HUES64 (cell line): Measurements from ENCODE around the gene SH3PXD2A.
"Not testable (repeated sequence)": the region's sequence is repeated elsewhere in the genome, so short reads cannot be mapped to it uniquely, and the experiment has no call there.

Experiments used
- H3K27ac ChIP-seq: 2 replicates; pipeline ENCODE4 v1.7.0; 2013; ENCODE audit warnings: low read depth, low read length, inconsistent platforms
- H3K27me3 ChIP-seq: 2 replicates; pipeline ENCODE4 v1.6.1; 2013; ENCODE audit warnings: mild to moderate bottlenecking, low read length; ENCODE audit not compliant: insufficient read depth
- H3K36me3 ChIP-seq: 2 replicates; pipeline ENCODE4 v1.6.1; 2013; ENCODE audit warnings: mild to moderate bottlenecking, low read length; ENCODE audit not compliant: insufficient read depth
- H3K4me1 ChIP-seq: 2 replicates; pipeline ENCODE4 v1.6.1; 2013; ENCODE audit warnings: mild to moderate bottlenecking, low read length, moderate library complexity; ENCODE audit not compliant: insufficient read depth
- H3K4me3 ChIP-seq: 2 replicates; pipeline ENCODE4 v1.5.1; 2013; ENCODE audit warnings: mild to moderate bottlenecking, low read length, moderate library complexity
- H3K9ac ChIP-seq: 2 replicates; pipeline ENCODE4 v1.6.1; 2013; ENCODE audit warnings: mild to moderate bottlenecking, low read depth, low read length
- H3K9me3 ChIP-seq: 2 replicates; pipeline ENCODE4 v1.6.1; 2013; ENCODE audit warnings: low read depth, low read length; ENCODE audit not compliant: insufficient read depth
- WGBS: fragments of 150-250, 120-280 bp; methylation state at CpG from one replicate; pipeline ENCODE4 v1.1.7; 2013; ENCODE audit warnings: missing lambda C conversion rate; 5-methylcytosine and 5-hydroxymethylcytosine counted together

Gene SH3PXD2A

DNA sequence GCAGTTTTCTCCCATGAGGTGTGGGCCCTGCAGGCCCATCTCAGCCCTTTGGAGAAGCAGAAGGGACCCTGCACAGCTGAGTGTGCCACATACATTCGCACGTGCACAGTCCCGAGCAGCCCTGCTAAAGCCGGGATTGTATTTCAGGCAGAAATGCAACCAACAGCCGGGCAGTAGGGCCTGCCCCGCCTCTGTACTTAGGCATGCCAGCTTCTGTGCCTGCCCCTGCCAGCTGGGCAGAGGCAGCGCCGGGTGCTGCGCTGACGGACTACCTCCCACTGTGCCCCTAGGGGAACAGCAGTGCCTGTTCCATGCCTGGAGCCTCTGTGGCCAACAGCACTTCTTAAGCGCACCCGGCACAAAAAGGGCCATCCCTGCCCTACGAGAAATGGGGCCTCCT lies 191.6 kb downstream of the SH3PXD2A start:
- Histone ChIP-seq H3K27ac (no peak overlapping the region), H3K4me3 (no peak overlapping the region), H3K9ac (no peak overlapping the region), H3K4me1 (peaks cover 14% of the 10 kb centered on the region), H3K36me3 (peaks cover 3% of the 10 kb centered on the region; the same call in 1 of the 2 replicates), H3K27me3 (no peaks in the 10 kb centered on the region), H3K9me3 (no peaks in the 10 kb centered on the region)
- 92% methylated on average over 13 of the region's 13 CpGs for WGBS

DNA sequence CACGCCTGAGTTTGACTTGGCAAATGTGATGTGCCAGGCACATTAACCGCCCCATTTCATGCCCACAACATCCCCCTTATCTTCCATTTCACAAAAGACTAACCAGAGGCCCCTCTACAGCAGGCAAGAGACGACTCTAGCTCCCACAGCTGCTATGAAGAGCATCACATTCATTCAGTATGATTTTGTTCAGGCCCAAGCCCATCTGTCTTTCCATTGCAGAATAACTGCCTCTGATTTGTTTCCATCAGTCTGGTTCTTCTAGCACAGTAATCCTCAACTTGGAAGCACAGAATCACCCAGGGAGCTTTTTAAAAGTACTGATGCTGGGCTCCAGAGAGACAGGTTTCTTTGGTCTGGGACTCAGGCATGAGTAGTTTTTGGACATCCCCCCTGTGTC lies 192.1 kb downstream of the SH3PXD2A start:
- peaks cover 4% of the 10 kb centered on the region; the same call in 1 of the 2 replicates for H3K36me3 ChIP-seq
- no peak overlapping the region for H3K27ac ChIP-seq
- no peak overlapping the region for H3K9ac ChIP-seq
- no peaks in the 10 kb centered on the region for H3K27me3 ChIP-seq
- H3K9me3 ChIP-seq: no peaks in the 10 kb centered on the region
- no peak overlapping the region for H3K4me3 ChIP-seq
- 90% methylated on average over 3 of the region's 3 CpGs for WGBS
- H3K4me1 ChIP-seq: peaks cover 14% of the 10 kb centered on the region

DNA sequence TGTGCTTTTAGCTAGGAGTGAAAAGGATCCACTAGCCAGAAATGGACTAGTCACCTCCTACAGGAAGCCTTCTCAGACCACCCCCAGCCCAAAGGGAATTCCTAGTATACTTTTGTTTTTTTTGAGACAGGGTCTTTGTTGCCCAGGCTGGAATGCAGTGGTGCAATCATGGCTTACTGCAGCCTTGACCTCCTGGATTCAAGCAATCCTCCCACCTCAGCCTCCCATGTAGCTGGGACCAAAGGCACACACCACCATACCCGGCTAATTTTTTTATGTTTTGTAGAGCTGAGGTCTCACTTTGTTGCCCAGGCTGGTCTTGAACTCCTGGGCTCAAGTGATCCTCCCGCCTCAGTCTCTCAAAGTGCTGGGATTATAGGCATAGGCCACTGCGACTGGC lies 192.7 kb downstream of the SH3PXD2A start:
- H3K9ac ChIP-seq, H3K27me3 ChIP-seq, H3K9me3 ChIP-seq, H3K4me3 ChIP-seq, H3K36me3 ChIP-seq, H3K27ac ChIP-seq: not testable (repeated sequence)
- H3K4me1 ChIP-seq: peaks cover 14% of the 10 kb centered on the region
- 94% methylated on average over 3 of the region's 3 CpGs for WGBS

DNA sequence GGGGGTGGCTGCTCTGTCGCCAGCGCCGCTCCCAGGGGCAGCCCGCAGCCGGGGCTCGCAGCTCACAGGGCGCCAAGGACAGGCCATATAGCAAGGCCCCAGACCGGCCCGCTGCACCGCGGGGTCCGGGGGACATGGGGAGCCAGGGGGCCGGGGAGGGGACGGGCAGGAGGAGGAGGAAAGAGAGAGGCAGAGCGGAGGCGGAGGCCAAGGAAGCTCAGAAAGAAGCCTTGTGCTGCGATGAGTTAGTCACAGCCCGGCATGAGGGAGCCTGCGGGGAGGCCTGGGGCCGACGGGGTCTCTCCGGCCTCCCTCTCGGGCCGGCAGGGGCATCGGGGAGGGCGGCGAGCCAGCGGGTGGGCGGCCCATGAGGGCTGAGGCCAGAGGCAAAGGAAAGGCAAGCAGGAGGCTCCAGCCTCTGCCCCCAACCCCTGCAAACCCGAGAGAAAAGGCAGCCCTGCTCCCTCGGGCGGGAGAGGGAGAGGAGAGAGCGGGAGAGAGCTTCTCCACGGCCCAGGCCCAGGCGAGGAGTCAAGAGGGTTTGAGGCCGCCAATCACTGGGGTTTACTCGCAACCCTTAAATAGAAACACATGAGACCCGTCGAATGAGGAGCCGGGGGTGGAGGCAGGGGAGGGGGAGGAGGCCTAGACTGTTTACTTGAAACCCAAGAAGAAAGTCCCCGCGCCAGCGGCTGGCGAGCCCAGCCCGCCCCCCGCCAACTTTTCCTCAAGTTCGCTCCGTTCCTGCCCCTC lies 194.0 kb downstream of the SH3PXD2A start:
- Histone ChIP-seq H3K9me3 (no peaks in the 10 kb centered on the region), H3K9ac (peak overlapping the region; percentile 53), H3K36me3 (peaks cover 10% of the 10 kb centered on the region; the same call in 1 of the 2 replicates), H3K4me1 (peaks cover 14% of the 10 kb centered on the region), H3K4me3 (peak overlapping the region; percentile 31), H3K27me3 (no peaks in the 10 kb centered on the region), H3K27ac (peak overlapping the region; percentile 59; the same call in 1 of the 2 replicates)
- WGBS: 40% methylated on average over 48 of the region's 48 CpGs

DNA sequence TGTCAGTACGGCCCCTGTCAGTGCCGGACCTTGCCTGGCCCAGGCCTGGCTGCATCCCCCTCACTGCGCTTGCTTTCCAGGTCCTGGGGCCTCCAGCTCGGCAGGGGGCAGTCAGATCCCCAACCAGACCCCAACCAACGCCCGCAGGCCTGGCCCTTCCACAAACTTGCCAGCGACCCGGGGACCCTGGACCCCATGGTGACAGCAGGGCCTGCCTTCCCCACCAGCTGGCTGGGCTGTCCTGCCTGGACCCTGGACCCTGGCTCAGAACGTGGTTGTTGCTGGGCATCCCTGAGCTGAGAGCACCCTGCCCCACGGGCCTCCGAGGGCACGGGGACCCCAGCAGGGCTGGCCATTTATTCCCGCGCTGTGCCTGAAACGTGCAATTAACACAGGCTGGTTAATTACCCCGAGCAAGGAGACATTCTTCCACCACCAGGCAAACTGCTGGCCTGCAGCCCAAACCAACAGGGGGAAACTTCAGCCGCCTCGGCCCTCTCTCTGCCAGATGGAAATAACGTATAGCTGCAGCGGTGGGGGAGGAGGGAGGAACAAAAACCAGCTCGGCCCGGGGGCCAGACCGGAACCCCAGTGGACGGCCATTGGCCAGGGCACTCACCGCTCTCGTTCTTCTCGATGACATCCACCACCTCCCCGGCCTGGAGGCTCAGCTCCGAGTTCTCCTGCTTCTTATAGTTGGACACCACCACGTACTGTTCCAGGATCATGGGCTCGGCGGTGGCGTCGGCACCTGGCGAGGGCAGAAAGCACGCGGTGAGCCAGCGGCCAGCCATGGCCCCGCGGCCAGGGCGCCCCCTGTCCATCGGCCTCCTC lies 194.8 kb downstream of the SH3PXD2A start:
- peaks cover 10% of the 10 kb centered on the region; the same call in 1 of the 2 replicates for H3K36me3 ChIP-seq
- H3K4me1 ChIP-seq: peaks cover 14% of the 10 kb centered on the region
- 0 out of 2 replicates have a peak overlapping the region, but pooled peaks have one; percentile 30 for H3K9ac ChIP-seq
- no peaks in the 10 kb centered on the region for H3K9me3 ChIP-seq
- no peaks in the 10 kb centered on the region for H3K27me3 ChIP-seq
- no peak overlapping the region for H3K27ac ChIP-seq
- WGBS: 82% methylated on average over 42 of the region's 42 CpGs
- H3K4me3 ChIP-seq: 0 out of 2 replicates have a peak overlapping the region, but pooled peaks have one; percentile 14

DNA sequence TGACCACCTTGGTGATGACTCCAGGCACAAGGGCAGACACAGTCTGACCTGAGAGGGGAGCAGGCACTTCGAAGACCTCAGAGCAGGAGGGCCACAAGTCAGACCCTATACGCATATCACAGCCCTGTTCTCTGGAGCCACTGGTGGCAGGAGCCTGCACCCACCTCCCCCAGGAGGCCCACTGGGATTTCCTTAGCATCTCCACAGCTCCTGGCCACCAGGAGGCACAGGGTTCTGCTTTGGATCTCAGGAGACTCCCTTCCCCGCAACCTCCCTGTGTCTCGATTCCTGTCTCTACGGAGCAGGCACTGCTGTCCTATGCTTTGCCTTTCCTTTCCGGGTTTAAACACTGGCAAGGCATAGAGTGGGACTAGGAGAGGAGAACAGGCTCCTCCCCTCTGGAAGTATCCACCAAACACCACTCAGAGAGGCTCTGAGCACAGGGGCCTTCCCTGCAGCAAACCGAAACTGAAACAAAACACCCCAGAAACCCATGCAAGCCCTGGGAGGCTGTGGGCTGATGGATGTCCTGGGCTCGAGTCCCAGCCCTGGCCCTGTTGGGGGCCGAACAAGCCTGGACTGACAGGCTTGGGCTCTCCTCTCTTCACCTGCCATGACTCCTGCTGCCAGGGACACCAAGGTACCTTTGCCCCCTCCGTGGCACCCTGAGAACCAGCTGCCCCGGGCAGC lies 195.6 kb downstream of the SH3PXD2A start:
- H3K9ac ChIP-seq: no peak overlapping the region
- no peak overlapping the region for H3K27ac ChIP-seq
- WGBS: 85% methylated on average over 11 of the region's 11 CpGs
- no peak overlapping the region for H3K4me3 ChIP-seq
- H3K27me3 ChIP-seq: no peaks in the 10 kb centered on the region
- peaks cover 10% of the 10 kb centered on the region; the same call in 1 of the 2 replicates for H3K36me3 ChIP-seq
- peaks cover 14% of the 10 kb centered on the region for H3K4me1 ChIP-seq
- no peaks in the 10 kb centered on the region for H3K9me3 ChIP-seq

DNA sequence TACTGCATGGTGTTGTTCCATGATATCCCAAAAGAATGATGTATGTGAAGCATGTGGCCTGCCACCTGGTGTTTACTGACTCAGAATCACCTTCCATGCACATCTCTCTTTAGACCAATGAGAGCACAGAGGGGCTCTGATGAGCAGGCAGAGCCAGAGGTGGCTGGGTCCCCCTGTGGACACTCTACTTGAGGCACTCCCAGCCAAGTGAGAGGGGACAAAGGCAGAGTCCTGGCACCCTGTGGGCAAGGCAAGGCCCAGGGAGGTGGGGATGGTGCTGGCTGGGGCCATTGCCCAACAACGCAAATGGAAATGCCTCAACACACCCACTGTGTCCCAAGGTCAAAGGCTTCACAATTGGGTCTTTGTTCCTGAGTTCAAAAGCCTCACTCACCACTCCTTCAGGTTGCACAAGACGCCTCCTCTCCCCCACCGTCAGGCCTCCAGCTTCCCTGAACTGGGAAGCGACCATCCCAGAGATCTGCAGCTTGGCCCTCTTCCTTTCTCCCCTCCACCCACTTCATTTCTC lies 197.3 kb downstream of the SH3PXD2A start:
- H3K36me3 ChIP-seq: peaks cover 10% of the 10 kb centered on the region; the same call in 1 of the 2 replicates
- no peaks in the 10 kb centered on the region for H3K9me3 ChIP-seq
- H3K4me1 ChIP-seq: peaks cover 14% of the 10 kb centered on the region
- H3K9ac ChIP-seq: no peak overlapping the region
- H3K27me3 ChIP-seq: no peaks in the 10 kb centered on the region
- H3K27ac ChIP-seq: no peak overlapping the region
- no peak overlapping the region for H3K4me3 ChIP-seq
- 77% methylated on average over 4 of the region's 4 CpGs for WGBS

DNA sequence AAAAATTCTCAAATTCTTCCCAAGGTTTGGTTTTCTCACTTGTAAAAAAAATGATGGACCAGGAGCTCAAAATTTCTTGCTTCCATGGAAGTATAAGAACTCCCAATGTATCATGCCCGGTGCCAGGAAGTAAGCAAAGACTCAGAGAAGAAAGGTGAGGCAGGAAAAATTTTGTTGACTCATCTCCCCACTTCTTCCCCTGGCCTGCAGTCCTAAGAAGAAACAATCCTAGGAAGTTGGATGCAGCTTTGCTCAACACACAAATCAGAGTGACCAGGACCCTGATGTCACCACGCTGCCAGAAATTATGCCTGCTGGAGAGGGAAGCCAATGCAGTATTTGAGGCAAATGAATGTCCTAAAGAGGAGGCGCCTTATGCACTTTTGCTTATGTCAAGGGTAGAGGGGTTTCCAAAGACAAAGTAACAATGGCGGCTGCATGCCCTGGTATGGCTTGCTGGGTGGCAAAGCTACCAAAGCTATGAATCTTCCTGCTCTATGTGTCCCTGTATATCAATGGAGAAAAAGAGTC lies 198.2 kb downstream of the SH3PXD2A start:
- 95% methylated on average over 3 of the region's 4 CpGs for WGBS

DNA sequence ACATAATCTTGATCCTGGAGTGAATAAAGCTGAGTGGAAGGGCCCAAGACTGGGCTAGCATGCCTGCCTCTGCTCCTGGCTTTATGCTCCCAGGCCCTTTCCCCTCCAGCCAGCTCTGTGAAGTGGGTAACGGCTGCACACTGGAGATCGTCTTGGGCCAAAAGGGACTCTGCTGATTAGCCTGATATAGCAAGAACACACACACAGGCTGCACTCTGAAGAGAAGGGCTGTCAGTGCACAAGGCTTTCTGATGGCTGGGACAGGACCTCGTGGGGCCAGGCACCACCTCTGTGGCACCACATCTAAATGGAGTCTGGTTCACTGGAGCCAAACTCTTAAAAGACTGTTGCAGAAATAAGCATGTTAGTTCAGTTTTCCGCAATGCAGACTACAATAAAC lies 200.5 kb downstream of the SH3PXD2A start:
- Histone ChIP-seq H3K4me3 (no peak overlapping the region), H3K9me3 (no peaks in the 10 kb centered on the region), H3K27me3 (no peaks in the 10 kb centered on the region), H3K36me3 (peaks cover 10% of the 10 kb centered on the region; the same call in 1 of the 2 replicates), H3K27ac (no peak overlapping the region), H3K9ac (no peak overlapping the region), H3K4me1 (no peaks in the 10 kb centered on the region; the same call in 1 of the 2 replicates)
- 91% methylated on average over 4 of the region's 4 CpGs for WGBS

More for the DNA sequence above, 198.2 kb downstream of the SH3PXD2A start:
- H3K4me1 ChIP-seq: peaks cover 14% of the 10 kb centered on the region
- no peak overlapping the region for H3K4me3 ChIP-seq
- H3K36me3 ChIP-seq: peaks cover 10% of the 10 kb centered on the region; the same call in 1 of the 2 replicates
- H3K27ac ChIP-seq: no peak overlapping the region
- no peaks in the 10 kb centered on the region for H3K9me3 ChIP-seq
- H3K27me3 ChIP-seq: no peaks in the 10 kb centered on the region
- no peak overlapping the region for H3K9ac ChIP-seq

DNA sequence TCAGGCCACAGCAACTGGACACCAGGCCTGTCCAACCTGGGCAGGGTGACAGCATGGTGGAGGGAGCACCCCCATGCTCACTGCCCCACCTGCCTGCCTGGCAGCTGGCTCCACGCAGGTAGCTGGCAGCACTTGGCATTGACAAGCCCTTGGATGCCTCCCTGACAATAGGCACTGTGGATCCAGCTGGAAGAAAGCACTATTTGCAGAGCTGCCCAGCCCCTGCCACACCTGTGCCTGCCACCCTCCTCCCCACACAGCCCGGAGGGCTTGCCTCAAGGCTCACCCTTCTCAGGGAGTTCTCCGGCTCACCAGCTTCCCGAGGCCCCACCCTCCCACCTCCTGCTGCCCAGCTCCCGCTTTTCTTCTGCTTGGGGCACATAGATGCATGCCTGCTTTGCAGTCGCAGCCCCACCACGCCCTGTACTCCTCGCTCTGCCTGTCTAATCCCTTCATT lies 201.8 kb downstream of the SH3PXD2A start:
- 86% methylated on average over 8 of the region's 8 CpGs for WGBS
- H3K36me3 ChIP-seq: 0 out of 2 replicates have a peak, but pooled peaks cover 6% of the 10 kb centered on the region
- H3K4me3 ChIP-seq: no peak overlapping the region
- H3K4me1 ChIP-seq: peaks cover 1% of the 10 kb centered on the region
- H3K9ac ChIP-seq: no peak overlapping the region
- H3K27me3 ChIP-seq: no peaks in the 10 kb centered on the region
- H3K27ac ChIP-seq: no peak overlapping the region
- H3K9me3 ChIP-seq: no peaks in the 10 kb centered on the region
